Naive B cell (primary cell): ENCODE measurements around the gene UFD1. TPM values are rescaled to one million over a fixed set of nuclear protein-coding genes. Genes with fewer than 3 reads are reported as not detected.
A peak's percentile ranks its signal among the peaks of the same experiment; 100 is the strongest.
"Not testable (repeated sequence)": the region's sequence is repeated elsewhere in the genome, so short reads cannot be mapped to it uniquely, and the experiment has no call there.

Source experiments
- ATAC-seq, 2 donors: fragments of 150-1000 bp; cut with Tn5 transposase; 2 replicates each; pipeline ENCODE4 v1.10.0; 2021; ENCODE audit warnings: low read depth in 2 of 2, mild to moderate bottlenecking in 2 of 2, moderate library complexity in 2 of 2
- DNase-seq: peaks from one replicate; pipeline ENCODE4 v3.0.0; 2022
- H3K27ac Mint-ChIP-seq, 6 donors: one replicate each; pipeline ENCODE4 v1.8.0; 2020 to 2022; ENCODE audit warnings: mild to moderate bottlenecking in 6 of 6, mixed read lengths in 6 of 6, moderate library complexity in 5 of 6, inconsistent platforms in 2 of 6
- H3K27me3 Mint-ChIP-seq, 3 donors: one replicate each; pipeline ENCODE4 v1.8.0; 2021 to 2022; ENCODE audit warnings: mixed read lengths in 3 of 3, mild to moderate bottlenecking in 1 of 3
- H3K36me3 Mint-ChIP-seq, 2 donors: one replicate each; pipeline ENCODE4 v1.8.0; 2020 to 2022; ENCODE audit warnings: mixed read lengths in 2 of 2, inconsistent platforms in 1 of 2, mild to moderate bottlenecking in 1 of 2
- H3K4me1 Mint-ChIP-seq, 3 donors: one replicate each; pipeline ENCODE4 v1.8.0; 2020 to 2022; ENCODE audit warnings: mixed read lengths in 3 of 3, inconsistent platforms in 1 of 3, mild to moderate bottlenecking in 1 of 3, moderate library complexity in 1 of 3
- H3K4me3 Mint-ChIP-seq, 8 donors: one replicate each; pipeline ENCODE4 v1.8.0; 2020 to 2022; ENCODE audit warnings: mild to moderate bottlenecking in 8 of 8, mixed read lengths in 8 of 8, moderate library complexity in 8 of 8, inconsistent platforms in 2 of 8
- H3K9me3 Mint-ChIP-seq, 7 donors: one replicate each; pipeline ENCODE4 v1.8.0; 2020 to 2022; ENCODE audit warnings: mixed read lengths in 7 of 7, mild to moderate bottlenecking in 5 of 7, inconsistent platforms in 2 of 7, moderate library complexity in 1 of 7
- polyA plus RNA-seq, 6 donors: library from polyadenylated mRNA; unstranded; fragments of 300-500 nt; fragmentation: Illumina TruSeq; gene quantifications; one replicate each; pipeline ENCODE4 v1.2.3, GENCODE V29; 2021; ENCODE audit warnings: low read depth in 6 of 6

The UFD1 gene
- polyA plus RNA-seq, 6 donors from 2014 or later: 55.0 to 107 (median 61.8) TPM

GRCh38 chr22:19454156-19454555, 24.8 kb downstream of the UFD1 start:
- Mint-ChIP-seq H3K4me1 (peaks cover 3 to 6% (median 5%) of the 10 kb centered on the region in 3 donors), H3K27ac (peak overlapping the region in 3 of 6 donors; percentile 20 to 67 (median 53)), H3K9me3 (no peaks in the 10 kb centered on the region), H3K36me3 (peaks cover 15 to 16% of the 10 kb centered on the region in 2 donors), H3K27me3 (no peaks in the 10 kb centered on the region), H3K4me3 (peak overlapping the region in 1 of 8 donors; percentile 56)
- DNase-seq (no peak), ATAC-seq (no peak)

GRCh38 chr22:19453718-19454117, 25.3 kb downstream of the UFD1 start:
- DNase-seq: no peak
- no peak for ATAC-seq
- Mint-ChIP-seq H3K27me3 (no peaks in the 10 kb centered on the region), H3K9me3 (no peaks in the 10 kb centered on the region), H3K4me1 (peaks cover 3 to 8% (median 5%) of the 10 kb centered on the region in 3 donors), H3K4me3 (no peak overlapping the region), H3K27ac (peak overlapping the region in 2 of 6 donors; percentile 20 to 60), H3K36me3 (peaks cover 15 to 16% of the 10 kb centered on the region in 2 donors)

- Mint-ChIP-seq H3K36me3 (peaks cover 15 to 16% of the 10 kb centered on the region in 2 donors), H3K4me3 (no peak overlapping the region), H3K27me3 (no peaks in the 10 kb centered on the region), H3K9me3 (no peaks in the 10 kb centered on the region), H3K27ac (peak overlapping the region in 2 of 6 donors; percentile 46 to 85), H3K4me1 (peaks cover 17 to 21% (median 18%) of the 10 kb centered on the region in 3 donors)
- DNase-seq: no peak
- ATAC-seq: no peak
Measured at GRCh38 chr22:19451570-19451969, 27.4 kb downstream of the UFD1 start.

GRCh38 chr22:19450363-19451175, 28.4 kb downstream of the UFD1 start:
- Mint-ChIP-seq H3K27me3 (no peaks in the 10 kb centered on the region), H3K27ac (peak overlapping the region in 1 of 6 donors; percentile 19), H3K4me1 (peaks cover 20 to 30% (median 24%) of the 10 kb centered on the region in 3 donors), H3K36me3 (peaks cover 9 to 16% of the 10 kb centered on the region in 2 donors), H3K4me3 (peak overlapping the region in 1 of 8 donors; percentile 48), H3K9me3 (no peaks in the 10 kb centered on the region)
- DNase-seq (no peak), ATAC-seq (no peak)

- Mint-ChIP-seq H3K4me1 (peaks cover 27 to 41% (median 36%) of the 10 kb centered on the region in 3 donors), H3K36me3 (peaks cover 5 to 7% of the 10 kb centered on the region in 2 donors), H3K4me3 (peak overlapping the region in 3 of 8 donors; percentile 26 to 90 (median 37)), H3K27ac (peak overlapping the region in 3 of 6 donors; percentile 34 to 86 (median 48)), H3K27me3 (no peaks in the 10 kb centered on the region), H3K9me3 (no peaks in the 10 kb centered on the region)
- ATAC-seq: no peak
- DNase-seq: no peak
Measured at GRCh38 chr22:19449422-19449767, 29.6 kb downstream of the UFD1 start.

GRCh38 chr22:19448739-19449421, 30.1 kb downstream of the UFD1 start:
- peaks cover 29 to 47% (median 39%) of the 10 kb centered on the region in 3 donors for H3K4me1 Mint-ChIP-seq
- no peaks in the 10 kb centered on the region for H3K27me3 Mint-ChIP-seq
- peaks cover 0 to 2% of the 10 kb centered on the region in 2 donors for H3K36me3 Mint-ChIP-seq
- ATAC-seq: no peak
- DNase-seq: no peak
- no peaks in the 10 kb centered on the region for H3K9me3 Mint-ChIP-seq
- peak overlapping the region in 4 of 6 donors; percentile 48 to 99 (median 98) for H3K27ac Mint-ChIP-seq
- H3K4me3 Mint-ChIP-seq: peak overlapping the region; percentile 80 to 99 (median 97)

GRCh38 chr22:19448076-19448607, 30.9 kb downstream of the UFD1 start:
- peak; percentile 79 for DNase-seq
- H3K36me3 Mint-ChIP-seq: no peaks in the 10 kb centered on the region
- H3K27ac Mint-ChIP-seq: peak overlapping the region; percentile 96 to 99 (median 99)
- peaks cover 32 to 54% (median 46%) of the 10 kb centered on the region in 3 donors for H3K4me1 Mint-ChIP-seq
- no peaks in the 10 kb centered on the region for H3K27me3 Mint-ChIP-seq
- no peaks in the 10 kb centered on the region for H3K9me3 Mint-ChIP-seq
- ATAC-seq: peak; percentile 71 to 73
- peak overlapping the region; percentile 80 to 99 (median 97) for H3K4me3 Mint-ChIP-seq

- no peaks in the 10 kb centered on the region for H3K9me3 Mint-ChIP-seq
- no peaks in the 10 kb centered on the region for H3K27me3 Mint-ChIP-seq
- H3K36me3 Mint-ChIP-seq: no peaks in the 10 kb centered on the region
- DNase-seq (peak; percentile 93), ATAC-seq (peak; percentile 83)
- H3K4me1 Mint-ChIP-seq: peaks cover 33 to 60% (median 49%) of the 10 kb centered on the region in 3 donors
- H3K27ac Mint-ChIP-seq: peak within 1 kb of the TSS; percentile 96 to 99 (median 99)
- H3K4me3 Mint-ChIP-seq: peak within 1 kb of the TSS; percentile 80 to 99 (median 97)
Measured at GRCh38 chr22:19447330-19448075, 31.5 kb downstream of the UFD1 start, which contains the start of gene C22orf39. TSS of gene C22orf39 (minus strand) at chr22:19447711. CDS start at chr22:19447688, 23 bp downstream.

- peaks cover 36 to 65% (median 47%) of the 10 kb centered on the region in 3 donors for H3K4me1 Mint-ChIP-seq
- H3K4me3 Mint-ChIP-seq: peak overlapping the region; percentile 80 to 99 (median 94)
- no peak for DNase-seq
- no peaks in the 10 kb centered on the region for H3K27me3 Mint-ChIP-seq
- H3K27ac Mint-ChIP-seq: peak overlapping the region; percentile 43 to 99 (median 96)
- H3K36me3 Mint-ChIP-seq: no peaks in the 10 kb centered on the region
- H3K9me3 Mint-ChIP-seq: no peaks in the 10 kb centered on the region
- ATAC-seq: no peak
Measured at GRCh38 chr22:19446603-19447329, 32.2 kb downstream of the UFD1 start.

GRCh38 chr22:19445279-19445982, 33.6 kb downstream of the UFD1 start:
- ATAC-seq, H3K27me3 Mint-ChIP-seq, H3K36me3 Mint-ChIP-seq, DNase-seq, H3K9me3 Mint-ChIP-seq: not testable (repeated sequence)
- Mint-ChIP-seq H3K27ac (peak overlapping the region in 3 of 6 donors; percentile 71 to 93 (median 73)), H3K4me3 (peak overlapping the region in 4 of 8 donors; percentile 11 to 90 (median 60)), H3K4me1 (peaks cover 43 to 68% (median 44%) of the 10 kb centered on the region in 3 donors)

- Mint-ChIP-seq H3K36me3 (no peaks in the 10 kb centered on the region), H3K27ac (no peak overlapping the region), H3K27me3 (no peaks in the 10 kb centered on the region), H3K9me3 (no peaks in the 10 kb centered on the region), H3K4me1 (peaks cover 43 to 60% (median 44%) of the 10 kb centered on the region in 3 donors), H3K4me3 (peak overlapping the region in 1 of 8 donors; percentile 50)
- DNase-seq: no peak
- ATAC-seq: no peak
Measured at GRCh38 chr22:19443544-19444211, 35.3 kb downstream of the UFD1 start.
